ENCODE results near the gene VAV2.

Gene VAV2

DNA sequence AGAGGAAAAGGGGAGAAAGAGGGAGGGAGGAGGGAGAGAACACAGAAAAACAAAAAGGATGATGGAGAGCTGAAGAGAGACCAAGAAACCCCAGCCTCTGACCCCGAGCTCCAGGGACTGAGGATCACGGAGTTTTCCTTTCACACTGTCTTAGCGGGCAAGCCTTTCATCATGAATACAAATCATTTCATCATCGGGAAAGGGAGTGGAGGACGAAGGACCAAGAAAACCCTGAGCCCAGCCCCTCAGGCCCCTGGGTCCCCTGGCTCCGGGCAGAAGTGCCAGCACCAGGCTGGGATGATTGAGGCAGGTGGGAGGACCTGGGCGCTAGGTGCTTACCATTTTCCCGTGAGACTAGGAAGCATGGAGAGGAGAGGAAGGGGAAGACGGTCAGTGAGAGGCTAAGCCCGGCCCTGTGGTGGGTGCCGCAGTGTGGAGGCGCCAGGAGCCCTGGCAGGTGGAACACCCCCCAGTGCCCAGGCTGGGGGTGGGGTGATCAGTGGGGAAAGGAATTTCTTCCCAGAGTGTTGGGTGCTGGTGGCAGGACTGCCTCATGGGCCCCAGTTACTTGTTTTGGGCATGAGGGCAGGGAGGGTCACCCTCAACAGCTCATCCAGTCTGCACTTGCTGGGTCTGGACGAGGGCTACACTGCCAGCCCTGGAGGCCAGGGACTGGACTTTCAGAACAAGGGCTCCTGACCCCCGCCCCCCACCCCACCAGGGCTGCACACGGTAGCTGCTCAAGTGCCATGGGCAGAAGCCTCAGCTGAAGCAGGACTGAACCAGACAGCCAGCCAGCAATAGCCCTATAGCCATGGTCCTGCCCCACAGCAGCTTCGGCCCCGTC, 205.0 kb downstream of the VAV2 start:
- Histone ChIP-seq H2BK5ac (ENCODE audit: low read depth, low read length, poor library complexity) (no peak overlapping the region), H3K36me3 (ENCODE audit: control insufficient read depth in 1 of 2, insufficient read depth in 2 of 2, low read length in 2 of 2) (peaks cover 89 to 90% of the 10 kb centered on the region in 2 experiments), H2BK120ac (ENCODE audit: insufficient read depth, low read length, poor library complexity) (no peak overlapping the region)

DNA sequence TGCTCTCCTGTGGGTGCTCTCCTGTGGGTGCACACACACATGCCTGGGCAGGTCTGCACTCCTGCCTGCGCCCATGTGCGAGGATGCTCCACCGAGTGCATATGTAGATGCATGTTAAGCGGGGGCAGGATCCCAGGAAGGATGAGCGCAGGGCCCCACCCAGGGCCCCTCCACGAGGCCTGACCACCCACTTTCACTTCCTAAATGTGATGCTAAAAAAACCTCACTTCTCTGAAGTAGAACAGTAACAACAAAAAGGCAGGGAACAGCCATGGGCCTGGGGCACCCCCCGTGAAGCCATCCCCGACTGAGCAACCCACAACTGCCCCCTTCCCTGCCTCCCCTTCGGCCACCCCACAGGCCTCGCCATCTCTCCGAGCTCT, 205.8 kb downstream of the VAV2 start:
- no peak for DNase-seq
- H2AK5ac ChIP-seq (ENCODE audit: low read length), result no peak overlapping the region
- peaks cover 22 to 26% of the 10 kb centered on the region in 2 experiments for H3K4me1 ChIP-seq (ENCODE audit: control insufficient read depth in 1 of 2, insufficient read depth in 2 of 2, low read length in 2 of 2)
- H3K4me2 ChIP-seq (ENCODE audit: low read length), result no peak overlapping the region
- H3K9ac ChIP-seq (ENCODE audit: low read length), result no peak overlapping the region
- no peak overlapping the region for H3K4ac ChIP-seq (ENCODE audit: low read depth, low read length)
- H3K4me3 ChIP-seq (ENCODE audit: low read depth, low read length), result no peak overlapping the region
- peaks cover 5% of the 10 kb centered on the region for H3K79me1 ChIP-seq (ENCODE audit: low read length)
- H2BK5ac ChIP-seq (ENCODE audit: low read depth, low read length, poor library complexity), result no peak overlapping the region
- no peak overlapping the region for H3K23ac ChIP-seq (ENCODE audit: low read length)
- no peak overlapping the region for H2BK120ac ChIP-seq (ENCODE audit: insufficient read depth, low read length, poor library complexity)
- H2BK12ac ChIP-seq (ENCODE audit: low read length), result no peak overlapping the region
- H3K79me2 ChIP-seq (ENCODE audit: control insufficient read depth, insufficient read depth, low read length, poor library complexity), result no peaks in the 10 kb centered on the region
- H3K14ac ChIP-seq (ENCODE audit: low read length), result no peak overlapping the region
- WGBS (ENCODE audit: extremely low coverage, insufficient coverage, insufficient read length), result no CpG with 5 or more reads among the region's 11 CpGs
- H4K12ac ChIP-seq (ENCODE audit: low read depth, low read length), result no peak overlapping the region
- H3K27me3 ChIP-seq (ENCODE audit: insufficient read depth, low read length), result no peaks in the 10 kb centered on the region
- no peak overlapping the region for H3K18ac ChIP-seq (ENCODE audit: low read length)
- H3K9me3 ChIP-seq (ENCODE audit: insufficient read depth, low read depth, low read length), result peaks cover 11% of the 10 kb centered on the region
- H4K91ac ChIP-seq (ENCODE audit: low read depth, low read length), result no peak overlapping the region
- H3K36me3 ChIP-seq (ENCODE audit: control insufficient read depth in 1 of 2, insufficient read depth in 2 of 2, low read length in 2 of 2), result peaks cover 87% of the 10 kb centered on the region in 2 experiments
- no peak overlapping the region for H2AFZ ChIP-seq (ENCODE audit: insufficient read depth, low read length, poor library complexity)
- H4K8ac ChIP-seq (ENCODE audit: low read depth, low read length), result no peak overlapping the region
- H3K27ac ChIP-seq (ENCODE audit: low read depth, low read length), result no peak overlapping the region

More for the DNA sequence above, 205.0 kb downstream of the VAV2 start:
- Histone ChIP-seq H2AK5ac (ENCODE audit: low read length) (no peak overlapping the region), H3K23ac (ENCODE audit: low read length) (no peak overlapping the region), H3K4me1 (ENCODE audit: control insufficient read depth in 1 of 2, insufficient read depth in 2 of 2, low read length in 2 of 2) (peaks cover 20 to 26% of the 10 kb centered on the region in 2 experiments), H3K4me3 (ENCODE audit: low read depth, low read length) (no peak overlapping the region), H3K79me1 (ENCODE audit: low read length) (peaks cover 3% of the 10 kb centered on the region), H3K4me2 (ENCODE audit: low read length) (no peak overlapping the region), H3K14ac (ENCODE audit: low read length) (no peak overlapping the region), H2AFZ (ENCODE audit: insufficient read depth, low read length, poor library complexity) (no peak overlapping the region), H3K27me3 (ENCODE audit: insufficient read depth, low read length) (no peaks in the 10 kb centered on the region), H3K9ac (ENCODE audit: low read length) (no peak overlapping the region), H3K4ac (ENCODE audit: low read depth, low read length) (no peak overlapping the region), H2BK12ac (ENCODE audit: low read length) (no peak overlapping the region), H4K91ac (ENCODE audit: low read depth, low read length) (no peak overlapping the region), H3K9me3 (ENCODE audit: insufficient read depth, low read depth, low read length) (peaks cover 14% of the 10 kb centered on the region), H4K12ac (ENCODE audit: low read depth, low read length) (no peak overlapping the region), H4K8ac (ENCODE audit: low read depth, low read length) (no peak overlapping the region), H3K18ac (ENCODE audit: low read length) (peak overlapping the region; percentile 1), H3K27ac (ENCODE audit: low read depth, low read length) (no peak overlapping the region), H3K79me2 (ENCODE audit: control insufficient read depth, insufficient read depth, low read length, poor library complexity) (no peaks in the 10 kb centered on the region)
- DNase-seq, result no peak
- WGBS (ENCODE audit: extremely low coverage, insufficient coverage, insufficient read length), result no CpG with 5 or more reads among the region's 17 CpGs

DNA sequence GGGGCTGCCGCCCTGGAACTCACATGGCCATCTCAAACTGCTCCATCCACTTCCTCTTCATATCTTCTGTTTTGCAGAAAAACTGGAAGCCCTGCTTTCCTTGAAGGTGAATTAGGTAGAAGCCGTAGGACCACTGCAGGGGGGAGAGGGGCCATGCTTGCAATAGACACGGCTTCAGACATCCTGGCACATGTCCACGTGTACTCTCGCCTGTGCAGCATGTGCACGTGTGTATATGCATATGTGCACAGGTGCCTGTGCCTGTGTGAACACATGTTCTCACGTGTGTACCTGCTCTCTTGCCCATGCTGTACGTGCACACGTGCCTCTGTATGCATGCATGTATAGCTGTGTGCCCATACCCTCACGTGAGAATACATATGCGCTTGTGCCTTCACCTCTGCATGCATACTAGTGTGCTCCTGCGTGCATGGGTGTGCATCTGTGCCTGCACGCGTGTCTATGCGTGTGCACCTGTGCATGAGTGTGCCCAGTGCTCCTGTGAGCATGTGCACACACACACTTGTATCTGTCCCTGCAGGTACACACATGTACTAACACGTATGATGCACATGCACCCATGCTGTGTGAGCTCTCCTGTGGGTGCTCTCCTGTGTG, 206.3 kb downstream of the VAV2 start:
- Histone ChIP-seq H2AFZ (ENCODE audit: insufficient read depth, low read length, poor library complexity) (no peak overlapping the region), H2BK120ac (ENCODE audit: insufficient read depth, low read length, poor library complexity) (no peak overlapping the region), H2AK5ac (ENCODE audit: low read length) (no peak overlapping the region), H3K9ac (ENCODE audit: low read length) (no peak overlapping the region), H3K4ac (ENCODE audit: low read depth, low read length) (no peak overlapping the region), H3K4me1 (ENCODE audit: control insufficient read depth in 1 of 2, insufficient read depth in 2 of 2, low read length in 2 of 2) (peaks cover 22 to 26% of the 10 kb centered on the region in 2 experiments), H4K91ac (ENCODE audit: low read depth, low read length) (no peak overlapping the region), H2BK5ac (ENCODE audit: low read depth, low read length, poor library complexity) (no peak overlapping the region), H3K36me3 (ENCODE audit: control insufficient read depth in 1 of 2, insufficient read depth in 2 of 2, low read length in 2 of 2) (peaks cover 87 to 88% of the 10 kb centered on the region in 2 experiments), H3K27ac (ENCODE audit: low read depth, low read length) (no peak overlapping the region), H3K14ac (ENCODE audit: low read length) (no peak overlapping the region), H3K23ac (ENCODE audit: low read length) (no peak overlapping the region), H3K79me2 (ENCODE audit: control insufficient read depth, insufficient read depth, low read length, poor library complexity) (no peaks in the 10 kb centered on the region), H3K79me1 (ENCODE audit: low read length) (peaks cover 5% of the 10 kb centered on the region), H4K12ac (ENCODE audit: low read depth, low read length) (no peak overlapping the region), H3K4me2 (ENCODE audit: low read length) (no peak overlapping the region), H3K27me3 (ENCODE audit: insufficient read depth, low read length) (no peaks in the 10 kb centered on the region), H2BK12ac (ENCODE audit: low read length) (no peak overlapping the region), H3K18ac (ENCODE audit: low read length) (no peak overlapping the region), H3K4me3 (ENCODE audit: low read depth, low read length) (peak overlapping the region; percentile 1), H3K9me3 (ENCODE audit: insufficient read depth, low read depth, low read length) (peaks cover 11% of the 10 kb centered on the region), H4K8ac (ENCODE audit: low read depth, low read length) (no peak overlapping the region)
- no CpG with 5 or more reads among the region's 16 CpGs for WGBS (ENCODE audit: extremely low coverage, insufficient coverage, insufficient read length)
- DNase-seq, result no peak

DNA sequence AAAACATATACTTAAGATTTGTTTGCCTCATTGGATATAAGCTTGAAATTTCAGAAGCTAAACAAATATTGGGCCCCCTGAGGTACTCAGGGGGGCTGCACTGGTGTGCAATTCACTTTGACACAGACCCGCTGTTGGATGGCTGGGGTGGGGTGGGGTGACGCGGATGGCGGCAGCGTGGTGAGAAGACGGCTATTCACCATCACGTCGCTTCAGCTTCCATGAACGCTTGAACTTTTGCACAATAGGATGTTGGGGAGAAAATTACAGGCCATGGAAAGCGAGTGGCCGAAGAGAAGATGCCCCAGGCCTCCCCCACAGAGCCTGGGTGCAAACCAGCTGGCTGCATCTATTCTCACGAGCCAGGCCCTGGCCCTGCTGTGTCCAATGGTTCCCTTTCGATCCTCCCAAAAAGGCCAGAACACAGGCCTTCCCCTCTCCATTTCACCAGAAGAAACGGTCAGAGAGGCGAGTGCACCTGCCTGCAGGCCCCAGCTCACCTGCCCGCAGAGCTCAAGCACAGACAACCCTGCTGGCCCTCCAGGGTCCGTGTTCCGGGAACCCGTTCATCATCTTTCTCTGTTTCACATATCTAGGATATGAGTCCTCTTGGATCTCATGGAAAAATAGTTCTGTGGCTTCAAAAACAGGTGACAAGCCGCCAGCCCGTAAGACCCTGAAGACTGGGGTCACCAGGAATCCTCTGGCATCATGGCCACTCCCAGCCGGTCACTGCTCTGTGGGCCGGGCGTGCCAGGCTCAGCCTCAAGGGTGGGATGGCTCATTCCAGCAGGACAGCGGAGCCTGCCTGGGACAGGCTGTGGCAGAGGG, 207.2 kb downstream of the VAV2 start:
- Histone ChIP-seq H3K79me1 (ENCODE audit: low read length) (peaks cover 5% of the 10 kb centered on the region), H2BK5ac (ENCODE audit: low read depth, low read length, poor library complexity) (no peak overlapping the region), H3K4me1 (ENCODE audit: control insufficient read depth in 1 of 2, insufficient read depth in 2 of 2, low read length in 2 of 2) (peaks cover 22 to 26% of the 10 kb centered on the region in 2 experiments), H2AFZ (ENCODE audit: insufficient read depth, low read length, poor library complexity) (no peak overlapping the region), H3K4me3 (ENCODE audit: low read depth, low read length) (no peak overlapping the region), H4K91ac (ENCODE audit: low read depth, low read length) (no peak overlapping the region), H3K36me3 (ENCODE audit: control insufficient read depth in 1 of 2, insufficient read depth in 2 of 2, low read length in 2 of 2) (peaks cover 88% of the 10 kb centered on the region in 2 experiments), H3K9me3 (ENCODE audit: insufficient read depth, low read depth, low read length) (peaks cover 11% of the 10 kb centered on the region), H3K79me2 (ENCODE audit: control insufficient read depth, insufficient read depth, low read length, poor library complexity) (no peaks in the 10 kb centered on the region), H4K8ac (ENCODE audit: low read depth, low read length) (no peak overlapping the region), H3K27me3 (ENCODE audit: insufficient read depth, low read length) (no peaks in the 10 kb centered on the region), H2BK120ac (ENCODE audit: insufficient read depth, low read length, poor library complexity) (no peak overlapping the region), H3K23ac (ENCODE audit: low read length) (no peak overlapping the region), H3K9ac (ENCODE audit: low read length) (no peak overlapping the region), H2BK12ac (ENCODE audit: low read length) (no peak overlapping the region), H4K12ac (ENCODE audit: low read depth, low read length) (no peak overlapping the region), H3K18ac (ENCODE audit: low read length) (no peak overlapping the region), H3K4ac (ENCODE audit: low read depth, low read length) (no peak overlapping the region), H3K14ac (ENCODE audit: low read length) (no peak overlapping the region), H3K27ac (ENCODE audit: low read depth, low read length) (no peak overlapping the region), H2AK5ac (ENCODE audit: low read length) (no peak overlapping the region), H3K4me2 (ENCODE audit: low read length) (no peak overlapping the region)
- peak; percentile 66 to 85 for DNase-seq
- WGBS (ENCODE audit: extremely low coverage, insufficient coverage, insufficient read length), result no CpG with 5 or more reads among the region's 25 CpGs
